HG02610 (cell line): ENCODE data around the gene MAD1L1.
"Not testable (repeated sequence)": the region's sequence is repeated elsewhere in the genome, so short reads cannot be mapped to it uniquely, and the experiment has no call there.

Experiments used
- ATAC-seq: cut with Tn5 transposase; IDR thresholded peaks from one replicate; pipeline ENCODE4 v1.9.1; 2021; ENCODE audit warnings: mild to moderate bottlenecking, moderate library complexity; ENCODE audit not compliant: unreplicated experiment

The MAD1L1 gene

GRCh38 chr7:1874590-1875391 is 358.0 kb downstream of the MAD1L1 start:
- not testable (repeated sequence) for ATAC-seq

GRCh38 chr7:1873857-1874589 is 358.7 kb downstream of the MAD1L1 start:
- no peak for ATAC-seq

GRCh38 chr7:1873421-1873820 is 359.3 kb downstream of the MAD1L1 start:
- no peak for ATAC-seq

- ATAC-seq = no peak
Measured at GRCh38 chr7:1873070-1873405, 359.7 kb downstream of the MAD1L1 start.

- ATAC-seq = no peak
Measured at GRCh38 chr7:1872191-1873069, 360.3 kb downstream of the MAD1L1 start.

- ATAC-seq = no peak
Measured at GRCh38 chr7:1869452-1870130, 363.2 kb downstream of the MAD1L1 start.

- ATAC-seq = no peak
Measured at GRCh38 chr7:1868516-1869165, 364.1 kb downstream of the MAD1L1 start.

- no peak for ATAC-seq
Measured at GRCh38 chr7:1867370-1868260, 365.1 kb downstream of the MAD1L1 start.

GRCh38 chr7:1866601-1867000 is 366.1 kb downstream of the MAD1L1 start:
- no peak for ATAC-seq

- no peak for ATAC-seq
Measured at GRCh38 chr7:1865571-1866255, 367.0 kb downstream of the MAD1L1 start.

GRCh38 chr7:1865000-1865555 is 367.7 kb downstream of the MAD1L1 start:
- ATAC-seq = no peak

GRCh38 chr7:1864161-1864940 is 368.4 kb downstream of the MAD1L1 start:
- ATAC-seq = no peak

- ATAC-seq = no peak
Measured at GRCh38 chr7:1863091-1863900, 369.4 kb downstream of the MAD1L1 start.

- ATAC-seq = no peak
Measured at GRCh38 chr7:1862560-1862959, 370.2 kb downstream of the MAD1L1 start.

- ATAC-seq = no peak
Measured at GRCh38 chr7:1861799-1862458, 370.8 kb downstream of the MAD1L1 start.
